ENCODE measurements around the gene CCDC122. TPM values are rescaled to one million over a fixed set of nuclear protein-coding genes. Genes with fewer than 3 reads are reported as not detected.
"Not testable (repeated sequence)": the region's sequence is repeated elsewhere in the genome, so short reads cannot be mapped to it uniquely, and the experiment has no call there.

CCDC122 gene
- total RNA-seq, 1 donor from 2014 or later: 1.3 TPM

DNA sequence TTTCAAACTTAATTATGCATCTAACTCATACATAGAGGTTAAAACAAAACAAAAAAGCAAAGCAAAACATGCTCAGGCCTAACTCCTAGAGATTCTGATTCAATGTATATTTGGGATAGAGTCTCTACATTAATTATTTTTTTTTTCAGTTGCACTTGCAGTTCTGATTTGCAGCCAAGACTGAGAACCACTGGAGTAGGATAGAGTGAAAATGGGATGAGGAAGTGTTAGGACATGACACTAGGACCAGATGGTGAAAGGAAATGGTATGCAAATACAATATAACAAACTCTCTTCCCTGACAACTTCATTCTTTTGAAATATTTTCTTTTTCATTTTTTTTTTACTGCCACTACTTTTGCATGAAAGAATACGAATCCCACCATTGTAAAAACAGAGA is 1.8 kb downstream of the CCDC122 start:
- intact Hi-C loops (cut with micrococcal nuclease): loop anchor here (2.0 to 10.0 kb wide), 5 partner anchors 213 to 1605 kb away; partner anchors contain the start of gene AKAP11

GRCh38 chr13:43877326-43877725 is 2.2 kb downstream of the CCDC122 start:
- intact Hi-C loops (cut with micrococcal nuclease): loop anchor here (5.0 to 10.0 kb wide), 3 partner anchors 213 to 1605 kb away; partner anchors contain the start of gene AKAP11

GRCh38 chr13:43876366-43876765 is 3.2 kb downstream of the CCDC122 start:
- intact Hi-C loops (cut with micrococcal nuclease): loop anchor here (5.0 to 10.0 kb wide), 3 partner anchors 212 to 1604 kb away; partner anchors contain the start of gene AKAP11

GRCh38 chr13:43874504-43875092 is 4.9 kb downstream of the CCDC122 start:
- intact Hi-C loops (cut with micrococcal nuclease): loop anchor here (1.0 to 10.0 kb wide), 7 partner anchors 72 to 1602 kb away; partner anchors contain the start of gene AKAP11

GRCh38 chr13:43872181-43872580 is 7.4 kb downstream of the CCDC122 start:
- intact Hi-C loops (cut with micrococcal nuclease): loop anchor here (5.0 to 10.0 kb wide), 2 partner anchors 70 to 207 kb away; no protein-coding TSS in a partner anchor

DNA sequence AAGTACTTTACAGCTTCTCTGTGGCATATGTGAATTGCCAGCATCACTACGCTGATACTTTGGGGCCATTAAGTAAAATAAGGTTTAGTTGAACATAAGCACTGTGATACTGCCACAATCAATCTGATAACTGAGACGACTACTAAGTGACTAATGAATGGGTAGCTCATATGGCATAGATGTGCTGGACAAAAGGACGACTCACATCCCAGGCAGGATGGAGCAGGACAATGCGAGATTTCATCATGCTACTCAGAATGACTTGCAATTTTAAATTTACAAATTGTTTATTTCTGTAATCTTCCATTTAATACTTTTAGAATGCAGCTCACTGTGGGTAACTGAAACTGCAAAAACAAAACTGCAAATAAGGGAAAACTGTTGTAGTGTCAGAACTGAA is 13.6 kb downstream of the CCDC122 start:
- intact Hi-C loops (cut with micrococcal nuclease): no loop called here

- intact Hi-C loops (cut with micrococcal nuclease): no loop called here
These were observed 14.6 kb downstream of the CCDC122 start for GRCh38 chr13:43864921-43865320.

GRCh38 chr13:43861863-43862262 is 17.7 kb downstream of the CCDC122 start:
- intact Hi-C loops (cut with micrococcal nuclease): no loop called here

DNA sequence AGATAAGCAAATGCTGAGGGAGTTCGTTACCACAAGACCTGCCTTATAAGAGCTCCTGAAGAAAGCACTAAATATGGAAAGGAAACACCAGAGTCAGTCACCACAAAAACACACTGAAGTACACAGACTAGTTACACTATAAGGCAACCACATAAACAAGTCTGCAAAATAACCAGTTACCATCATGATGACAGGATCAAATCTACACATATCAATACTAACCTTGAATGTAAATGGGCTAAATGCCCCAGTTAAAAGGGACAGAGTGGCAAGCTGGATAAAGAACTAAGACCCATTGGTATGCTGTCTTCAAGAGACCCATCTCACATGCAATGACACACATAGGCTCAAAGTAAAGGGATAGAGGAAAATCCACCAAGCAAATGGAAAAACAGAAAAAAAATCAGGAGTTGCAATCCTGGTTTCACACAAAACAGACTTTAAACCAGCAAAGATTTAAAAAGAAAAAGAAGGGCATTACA is 26.6 kb downstream of the CCDC122 start:
- intact Hi-C loops (cut with micrococcal nuclease): no loop called here

DNA sequence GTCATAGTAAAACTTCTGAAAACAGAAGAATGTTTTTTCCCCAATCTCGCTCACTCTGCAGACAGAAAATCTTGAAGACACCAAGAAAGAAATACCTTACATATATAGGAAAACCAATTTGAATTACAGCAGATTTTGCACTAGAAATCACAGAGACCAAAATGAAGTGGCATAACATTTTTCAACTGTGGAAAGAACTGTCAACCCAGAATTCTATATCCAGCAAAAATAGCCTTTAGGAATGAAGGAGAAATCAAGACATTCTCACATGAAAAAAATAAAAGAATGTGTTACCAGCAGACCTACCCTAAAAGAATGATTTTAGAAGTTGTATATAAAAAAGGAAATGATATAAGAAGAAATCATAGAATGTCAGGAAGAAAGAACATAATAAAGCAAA is 28.7 kb downstream of the CCDC122 start:
- intact Hi-C loops (cut with micrococcal nuclease): no loop called here

- intact Hi-C loops (cut with micrococcal nuclease): no loop called here
These were observed 31.4 kb downstream of the CCDC122 start for GRCh38 chr13:43848001-43848649.

- intact Hi-C loops (cut with micrococcal nuclease): no loop called here
These were observed 32.9 kb downstream of the CCDC122 start for GRCh38 chr13:43846496-43847158.

GRCh38 chr13:43838909-43839308 is 40.6 kb downstream of the CCDC122 start:
- intact Hi-C loops (cut with micrococcal nuclease): no loop called here

DNA sequence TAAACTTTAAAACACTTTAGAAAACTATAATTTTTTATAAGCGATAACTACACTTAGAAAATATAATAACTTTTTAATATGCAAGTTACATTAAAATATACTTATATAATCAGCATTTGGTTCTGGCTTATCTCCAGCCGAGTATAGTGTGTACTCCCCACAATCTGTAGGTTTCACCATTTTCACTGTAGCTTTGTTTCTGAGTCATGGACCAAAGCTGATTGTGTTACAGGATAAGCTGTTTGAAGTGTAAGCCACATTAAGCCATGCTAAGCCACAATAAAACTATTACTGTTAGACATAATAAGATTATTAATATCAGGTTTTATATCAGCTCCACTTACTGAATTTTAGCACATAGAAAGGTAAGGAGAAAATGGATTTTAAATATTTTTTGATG is 43.8 kb downstream of the CCDC122 start:
- intact Hi-C loops (cut with micrococcal nuclease): no loop called here

GRCh38 chr13:43831088-43831487 is 48.5 kb downstream of the CCDC122 start:
- intact Hi-C loops (cut with micrococcal nuclease): no loop called here

DNA sequence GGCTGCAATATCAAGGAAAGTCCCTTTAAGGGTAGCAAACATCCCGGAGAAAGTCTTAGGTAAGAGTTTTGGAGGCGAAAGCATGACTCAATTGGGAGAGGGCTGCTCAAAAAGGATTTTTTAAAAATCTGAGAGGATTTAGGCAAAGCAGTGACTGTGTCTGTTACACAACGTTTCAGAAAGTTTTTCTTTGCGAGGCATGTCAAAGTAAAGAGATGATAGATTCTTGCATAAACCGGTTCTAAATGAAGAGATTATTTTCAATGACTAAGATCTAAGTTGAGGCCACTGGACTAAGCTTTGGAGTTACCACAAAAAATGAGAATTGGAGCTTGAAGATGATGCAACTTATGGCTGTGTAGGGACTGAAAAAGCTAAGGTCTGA is 49.1 kb downstream of the CCDC122 start:
- intact Hi-C loops (cut with micrococcal nuclease): no loop called here

DNA sequence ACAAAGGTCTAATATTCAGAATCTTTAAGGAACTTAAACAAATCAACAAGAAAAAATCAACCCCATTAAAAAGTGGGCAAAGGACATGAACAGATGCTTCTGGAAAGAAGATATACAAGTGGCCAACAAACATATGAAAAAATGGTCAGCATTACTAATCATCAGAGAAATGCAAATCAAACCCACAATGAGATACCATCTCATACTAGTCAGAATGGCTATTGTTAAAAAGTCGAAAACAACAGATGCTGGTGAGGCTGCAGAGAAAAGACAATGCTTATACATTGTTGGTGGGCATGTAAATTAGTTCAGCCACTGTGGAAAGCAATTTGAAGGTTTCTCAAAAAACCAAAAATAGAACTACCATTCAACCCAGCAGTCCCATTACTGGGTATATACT is 54.9 kb downstream of the CCDC122 start:
- intact Hi-C loops (cut with micrococcal nuclease): not testable (repeated sequence)

GRCh38 chr13:43822969-43823368 is 56.6 kb downstream of the CCDC122 start:
- intact Hi-C loops (cut with micrococcal nuclease): no loop called here

DNA sequence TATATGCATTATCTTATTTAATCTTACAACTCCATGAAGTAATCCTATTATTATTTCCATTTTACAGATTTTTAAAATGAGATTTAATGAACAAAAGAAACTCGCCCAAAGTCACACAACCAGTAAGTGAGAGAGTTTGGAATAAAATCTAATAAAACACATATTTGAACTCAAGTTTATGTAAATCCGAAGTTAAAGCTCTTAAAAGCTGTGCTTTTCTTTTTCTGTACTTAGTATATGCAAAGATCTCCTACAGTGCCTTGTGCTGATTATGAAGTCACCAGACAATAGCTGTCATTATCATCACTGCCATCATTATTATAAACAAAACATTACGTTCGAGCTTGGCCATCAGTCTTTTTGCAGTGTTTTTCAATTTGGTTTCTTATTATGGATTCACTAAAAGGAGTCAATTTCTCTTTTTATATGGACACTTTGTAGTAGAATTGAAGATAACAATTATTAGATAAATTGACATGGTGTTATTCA is 63.1 kb downstream of the CCDC122 start:
- intact Hi-C loops (cut with micrococcal nuclease): no loop called here

- intact Hi-C loops (cut with micrococcal nuclease): no loop called here
These were observed 64.3 kb downstream of the CCDC122 start for GRCh38 chr13:43815204-43815603.

DNA sequence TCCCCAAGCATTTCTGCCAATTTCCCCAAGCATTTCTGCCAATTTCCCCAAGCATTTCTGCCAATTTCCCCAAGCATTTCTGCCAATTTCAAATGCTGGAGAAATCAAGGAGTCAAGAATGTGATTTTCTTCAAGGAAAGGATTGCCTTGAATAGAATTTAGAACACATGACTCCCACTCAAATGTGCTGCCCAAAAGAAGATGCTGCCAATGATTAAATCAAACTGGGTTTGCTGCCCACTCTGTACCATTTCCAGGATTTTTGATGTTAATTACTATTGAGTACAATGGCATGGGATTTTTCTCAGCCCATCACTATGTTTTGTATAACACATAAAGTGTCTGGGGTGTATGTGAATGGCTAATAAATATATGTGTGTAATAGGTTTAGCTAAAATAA is 70.9 kb downstream of the CCDC122 start:
- intact Hi-C loops (cut with micrococcal nuclease): loop anchor here (10.0 kb wide), 1 partner anchor 1474 kb away; no protein-coding TSS in a partner anchor

DNA sequence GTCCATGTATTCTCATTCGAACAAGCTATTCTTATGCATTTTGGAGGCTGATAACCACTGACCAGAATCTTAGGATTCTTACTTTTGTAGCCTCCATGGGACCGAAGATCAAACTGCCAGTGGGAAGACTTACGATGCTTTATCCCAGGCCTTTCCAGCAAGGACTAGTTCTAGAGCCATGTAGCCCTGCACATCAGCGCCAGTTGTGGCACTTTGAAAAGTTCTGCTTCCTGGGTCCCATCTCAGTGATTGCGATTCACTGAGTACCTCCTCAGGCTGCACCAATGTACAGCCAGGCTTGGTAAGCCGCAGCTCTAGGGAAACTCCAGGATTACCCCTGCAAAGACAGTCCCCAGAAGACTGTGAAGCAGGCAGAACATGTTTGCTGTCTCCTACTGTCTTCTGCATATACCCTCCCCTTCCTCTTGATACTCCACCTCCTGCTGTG is 73.8 kb downstream of the CCDC122 start:
- intact Hi-C loops (cut with micrococcal nuclease): loop anchor here (10.0 kb wide), 1 partner anchor 1471 kb away; no protein-coding TSS in a partner anchor

Data from T-helper 1 cell treated with Interleukin-12 subunit alpha and Interleukin-12 subunit beta and Interleukin-4 antibody, amounts not matched to agents 30 ng/mL and 1 ng/mL, for 36 hours (primary cell).